Bronchial epithelial cell (primary cell): ENCODE results near the gene ZNF620. TPM values are rescaled to one million over a fixed set of nuclear protein-coding genes. Genes with fewer than 3 reads are reported as not detected.
"Not testable (repeated sequence)": the region's sequence is repeated elsewhere in the genome, so short reads cannot be mapped to it uniquely, and the experiment has no call there.

ENCODE experiments used
- DNase-seq: peaks from one replicate; pipeline ENCODE4 v3.0.0-alpha.2; 2010; ENCODE audit warnings: low read depth
- FAIRE-seq: peaks from 2 replicates; lab custom pipeline; 2011; peaks lifted over from hg19 to GRCh38; lab: Jason Lieb, UNC
- H3K27me3 ChIP-seq: 2 replicates; pipeline ENCODE4 v1.5.1; 2011; ENCODE audit warnings: low read length; ENCODE audit not compliant: control insufficient read depth, insufficient read depth
- H3K36me3 ChIP-seq: 2 replicates; pipeline ENCODE4 v1.5.1; 2011; ENCODE audit warnings: low read length; ENCODE audit not compliant: control insufficient read depth, insufficient read depth
- H3K4me3 ChIP-seq: 2 replicates; pipeline ENCODE4 v1.5.1; 2011; ENCODE audit warnings: mild to moderate bottlenecking, low read depth, low read length, control low read depth
- total RNA-seq: library from RNA; depleted of rRNA; stranded (reverse); fragments of >200 nt; gene quantifications from 2 replicates; pipeline ENCODE4 v1.2.1, GENCODE V29; 2014
- TF ChIP-seq, protein P1 (sequence below): IDR thresholded peaks from 2 replicates; pipeline ENCODE4 v1.5.1; 2011; ENCODE audit warnings: mild to moderate bottlenecking, moderate library complexity, low read length, control low read depth, inconsistent platforms; ENCODE audit not compliant: insufficient read depth, severe bottlenecking

The ZNF620 gene
- total RNA-seq, 1 donor from 2014 or later: 0.53 TPM

DNA sequence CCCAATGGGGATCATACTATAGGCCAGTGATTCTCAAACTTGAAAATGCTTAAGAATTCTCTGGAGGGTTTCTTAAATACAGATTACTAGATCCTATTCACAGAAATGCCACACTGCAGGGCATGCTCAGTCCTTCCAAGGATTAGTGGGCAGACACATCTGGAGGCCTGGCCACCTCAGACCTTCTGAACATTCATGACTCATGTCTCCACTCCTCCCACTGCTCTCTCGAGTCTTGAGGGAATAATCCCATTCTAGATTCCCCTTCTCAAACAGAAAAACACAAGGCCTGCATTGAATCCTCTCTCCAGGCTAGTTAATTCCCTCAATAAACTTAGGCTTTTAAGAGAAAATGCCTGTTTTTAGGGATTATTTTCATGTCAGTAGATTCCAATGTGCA lies 41.0 kb downstream of the ZNF620 start:
- FAIRE-seq (no peak), DNase-seq (peak; percentile 57)

DNA sequence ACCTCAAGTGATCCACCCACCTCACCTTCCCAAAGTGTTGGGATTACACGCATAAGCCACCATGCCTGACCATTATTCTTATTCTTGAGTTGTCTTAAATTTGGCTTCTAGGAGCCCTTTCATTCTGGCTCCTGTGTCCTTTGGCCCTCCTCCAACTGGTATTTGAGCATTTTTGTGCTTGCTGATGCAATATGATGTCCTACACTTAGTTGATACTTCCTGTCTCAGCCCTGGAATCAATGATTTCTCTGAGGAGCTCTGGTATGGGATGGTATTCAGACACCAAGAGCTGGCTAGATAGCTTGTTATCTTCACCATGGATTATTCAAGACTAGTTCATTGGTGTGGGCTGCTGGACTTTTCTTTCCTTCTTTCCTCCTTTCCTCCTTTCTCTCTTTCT lies 44.3 kb downstream of the ZNF620 start:
- H3K4me3 ChIP-seq: no peak overlapping the region
- TF ChIP-seq, protein P1, sequence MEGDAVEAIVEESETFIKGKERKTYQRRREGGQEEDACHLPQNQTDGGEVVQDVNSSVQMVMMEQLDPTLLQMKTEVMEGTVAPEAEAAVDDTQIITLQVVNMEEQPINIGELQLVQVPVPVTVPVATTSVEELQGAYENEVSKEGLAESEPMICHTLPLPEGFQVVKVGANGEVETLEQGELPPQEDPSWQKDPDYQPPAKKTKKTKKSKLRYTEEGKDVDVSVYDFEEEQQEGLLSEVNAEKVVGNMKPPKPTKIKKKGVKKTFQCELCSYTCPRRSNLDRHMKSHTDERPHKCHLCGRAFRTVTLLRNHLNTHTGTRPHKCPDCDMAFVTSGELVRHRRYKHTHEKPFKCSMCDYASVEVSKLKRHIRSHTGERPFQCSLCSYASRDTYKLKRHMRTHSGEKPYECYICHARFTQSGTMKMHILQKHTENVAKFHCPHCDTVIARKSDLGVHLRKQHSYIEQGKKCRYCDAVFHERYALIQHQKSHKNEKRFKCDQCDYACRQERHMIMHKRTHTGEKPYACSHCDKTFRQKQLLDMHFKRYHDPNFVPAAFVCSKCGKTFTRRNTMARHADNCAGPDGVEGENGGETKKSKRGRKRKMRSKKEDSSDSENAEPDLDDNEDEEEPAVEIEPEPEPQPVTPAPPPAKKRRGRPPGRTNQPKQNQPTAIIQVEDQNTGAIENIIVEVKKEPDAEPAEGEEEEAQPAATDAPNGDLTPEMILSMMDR: no peak
- no peaks in the 10 kb centered on the region for H3K27me3 ChIP-seq
- no peak for DNase-seq
- FAIRE-seq: no peak
- no peaks in the 10 kb centered on the region for H3K36me3 ChIP-seq

More for the DNA sequence above, 41.0 kb downstream of the ZNF620 start:
- Histone ChIP-seq H3K27me3 (no peaks in the 10 kb centered on the region), H3K36me3 (no peaks in the 10 kb centered on the region), H3K4me3 (no peak overlapping the region)
- TF ChIP-seq, protein P1: no peak

DNA sequence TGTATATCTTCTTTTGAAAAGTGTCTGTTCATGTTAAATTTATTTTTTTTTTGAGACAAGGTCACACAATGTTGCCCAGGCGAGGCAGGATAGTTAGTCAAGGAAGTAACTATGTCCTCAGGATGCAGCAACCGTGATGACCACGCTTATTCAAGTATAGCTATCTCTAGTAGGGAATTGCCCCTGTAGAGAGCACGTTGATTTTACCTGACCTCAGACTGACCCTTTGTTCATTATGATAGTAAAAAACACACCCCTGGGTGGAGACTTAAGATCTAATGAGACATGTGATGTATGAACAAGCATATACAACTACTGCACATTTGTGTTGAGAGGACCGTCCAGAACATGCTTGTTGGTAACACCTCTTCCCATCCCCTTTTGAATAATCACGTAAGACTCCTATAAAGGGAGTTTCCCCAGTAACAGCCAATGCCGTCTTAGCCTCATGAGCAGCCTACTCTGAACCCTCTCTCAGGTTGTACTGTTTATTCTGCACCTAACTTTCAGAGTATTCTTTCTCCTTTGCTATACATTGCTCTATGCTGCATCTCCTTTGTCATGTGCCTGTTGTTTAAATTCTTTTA lies 51.8 kb downstream of the ZNF620 start:
- TF ChIP-seq, protein P1: no peak
- no peaks in the 10 kb centered on the region for H3K36me3 ChIP-seq

DNA sequence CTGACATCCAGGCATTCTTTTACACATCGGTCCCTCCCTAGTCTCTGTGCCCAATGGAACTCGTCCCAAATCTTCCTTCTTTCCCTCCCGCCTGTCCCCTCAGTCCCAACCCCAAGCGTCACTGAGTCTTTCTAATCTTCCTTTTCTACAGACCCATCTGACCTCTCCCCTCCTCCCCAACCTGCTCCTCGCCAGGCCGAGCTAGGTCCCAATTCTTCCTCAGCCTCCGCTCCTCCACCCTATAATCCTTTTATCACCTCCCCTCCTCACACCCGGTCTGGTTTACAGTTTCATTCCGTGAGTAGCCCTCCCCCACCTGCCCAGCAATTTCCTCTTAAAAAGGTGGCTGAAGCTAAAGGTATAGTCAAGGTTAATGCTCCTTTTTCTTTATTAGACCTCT lies 56.6 kb downstream of the ZNF620 start:
- not testable (repeated sequence) for H3K4me3 ChIP-seq, DNase-seq, H3K27me3 ChIP-seq, H3K36me3 ChIP-seq, FAIRE-seq

More for the DNA sequence above, 51.8 kb downstream of the ZNF620 start:
- no peaks in the 10 kb centered on the region for H3K27me3 ChIP-seq
- DNase-seq (no peak), FAIRE-seq (no peak)
- H3K4me3 ChIP-seq: no peak overlapping the region

DNA sequence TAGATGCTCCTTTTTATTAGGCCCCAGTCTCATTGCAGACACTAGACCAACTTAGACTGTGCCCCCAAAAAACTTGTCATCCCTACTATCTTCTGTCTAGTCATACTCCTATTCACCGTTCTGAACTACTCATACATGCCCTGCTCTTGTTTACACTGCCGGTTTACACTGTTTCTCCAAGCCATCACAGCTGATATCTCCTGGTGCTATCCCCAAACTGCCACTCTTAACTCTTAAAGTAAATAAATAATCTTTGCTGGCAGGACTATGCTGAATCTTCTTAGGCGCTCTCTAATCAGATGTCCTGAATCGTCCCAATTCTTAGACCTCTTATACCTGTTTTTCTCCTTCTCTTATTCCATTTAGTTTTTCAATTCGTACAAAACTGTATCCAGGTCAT lies 59.8 kb downstream of the ZNF620 start:
- H3K4me3 ChIP-seq, H3K27me3 ChIP-seq, H3K36me3 ChIP-seq, FAIRE-seq, DNase-seq: not testable (repeated sequence)

DNA sequence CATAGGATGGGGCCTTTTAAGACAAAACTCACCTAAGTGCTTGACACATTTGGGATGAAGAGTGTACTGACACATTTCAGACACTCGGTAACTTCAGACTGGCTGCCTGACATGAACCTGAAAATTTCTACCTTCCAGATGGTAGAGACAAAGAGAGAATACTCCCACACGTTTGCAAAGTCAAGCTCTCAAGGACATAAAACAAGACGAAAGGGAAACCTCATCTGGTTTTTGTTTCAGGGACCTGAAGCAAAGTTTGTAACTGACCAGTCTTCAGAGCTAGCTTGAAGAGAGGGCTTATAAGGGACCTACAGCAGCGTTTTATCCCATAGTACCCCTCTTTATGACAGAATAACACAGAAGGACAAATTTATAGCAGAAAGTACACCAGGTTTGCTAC lies 60.9 kb downstream of the ZNF620 start:
- FAIRE-seq: no peak
- no peak for DNase-seq
- no peaks in the 10 kb centered on the region for H3K27me3 ChIP-seq
- H3K36me3 ChIP-seq: no peaks in the 10 kb centered on the region
- H3K4me3 ChIP-seq: no peak overlapping the region
- TF ChIP-seq, protein P1: no peak

Other genes starting within 250 kb of the ZNF620 start
- 10.5 and 13.8 TPM in 2 replicates for gene EIF1B, start 196.3 kb upstream of the ZNF620 start, total RNA-seq
- gene ENTPD3, start 118.9 kb upstream of the ZNF620 start, total RNA-seq: 8.4 and 18.1 TPM in 2 replicates
- 532 and 659 TPM in 2 replicates for gene RPL14, start 48.7 kb upstream of the ZNF620 start, total RNA-seq
- gene ZNF619, start 28.9 kb upstream of the ZNF620 start, total RNA-seq: 5.3 and 5.6 TPM in 2 replicates
- gene ZNF621, start 18.9 kb downstream of the ZNF620 start, total RNA-seq: 12.9 and 14.5 TPM in 2 replicates